ENCODE results near the gene SPINK1.

DNA sequence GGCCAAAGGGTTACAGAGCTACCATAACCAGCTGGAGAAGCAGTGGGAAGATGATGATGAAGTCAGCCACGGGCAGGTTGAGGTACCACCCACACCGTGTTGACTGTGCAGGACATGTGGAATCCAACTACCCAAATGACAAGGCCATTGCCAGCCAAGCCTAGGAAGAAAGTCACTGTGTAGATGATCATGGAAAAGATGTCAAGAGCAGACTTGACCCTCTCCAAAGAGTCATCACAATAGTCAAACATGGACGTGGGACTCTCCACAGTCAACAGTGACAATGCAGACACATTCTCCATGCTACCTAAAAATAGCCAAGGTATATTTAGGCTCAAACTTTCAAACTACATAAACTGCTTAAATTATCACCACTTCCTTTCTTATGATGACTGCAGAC is 20.9 kb upstream of the SPINK1 start:
- TF ChIP-seq FOXM1 (IDR thresholded peaks at IDR 0.05; ENCODE audit: borderline replicate concordance, low read depth) = no peak
- TF ChIP-seq TEAD4 (IDR thresholded peaks at IDR 0.05) = no peak
- no peak for TF ChIP-seq RAD21 (IDR thresholded peaks at IDR 0.05; ENCODE audit: low read depth)
- no peak for TF ChIP-seq REST (IDR thresholded peaks at IDR 0.05; ENCODE audit: low read depth)
- no peak for TF ChIP-seq CEBPB (IDR thresholded peaks at IDR 0.05)
- no peak for TF ChIP-seq EP300 (IDR thresholded peaks at IDR 0.05; ENCODE audit: borderline replicate concordance)
- TF ChIP-seq MAX (IDR thresholded peaks at IDR 0.05) = no peak
- TF ChIP-seq TAF1 (IDR thresholded peaks at IDR 0.05; ENCODE audit: low read depth) = no peak
- no peak for TF ChIP-seq YY1 (IDR thresholded peaks at IDR 0.05; ENCODE audit: low read depth)
- TF ChIP-seq NFIC (IDR thresholded peaks at IDR 0.05) = no peak

All from Ishikawa (cell line).